ENCODE measurements around the gene CASKIN2. TPM values are rescaled to one million over a fixed set of nuclear protein-coding genes. Genes with fewer than 3 reads are reported as not detected.

Gene CASKIN2
- polyA plus RNA-seq, 2 of the 4 experiments (the other 2 are of a cell fraction), result 3.6 to 11.2 TPM

- TF ChIP-seq MAZ (IDR thresholded peaks at IDR 0.05; ENCODE audit: borderline replicate concordance, low read depth, low read length) (no peak), CEBPB (IDR thresholded peaks at IDR 0.05) (no peak), NR3C1 (IDR thresholded peaks at IDR 0.05) (no peak), HOXA7 (CRISPR knock-in tag; IDR thresholded peaks at IDR 0.05) (no peak), NFE2L2 (conservative IDR thresholded peaks at IDR 0.05; ENCODE audit: low read length) (no peak), ESRRA (IDR thresholded peaks at IDR 0.05; ENCODE audit: borderline replicate concordance, low read length) (no peak), SREBF2 (IDR thresholded peaks at IDR 0.05) (no peak), BHLHE40 (IDR thresholded peaks at IDR 0.05; ENCODE audit: low read depth, low read length) (no peak), CBX2 (IDR thresholded peaks at IDR 0.05; ENCODE audit: borderline replicate concordance, low read depth) (no peak)
Measured at GRCh38 chr17:75531721-75532072, 16.4 kb upstream of the CASKIN2 start (continued).

GRCh38 chr17:75530837-75531720 is 15.7 kb upstream of the CASKIN2 start:
- peak overlapping the region in 1 of 2 experiments; percentile 75; a peak in 3 of 6 replicates for H3K27ac ChIP-seq
- FAIRE-seq (no peak), ATAC-seq (peak; percentile 35 to 43; a peak in 5 of 6 replicates), DNase-seq (ENCODE audit: low read depth in 1 of 2, low spot score in 1 of 2) (no peak)
- ChIA-PET CTCF (interaction anchor here (0.6 to 1.1 kb wide), 3 partner anchors 15 to 119 kb away, joined by 3 read pairs; partner anchors contain the start of gene TSEN54), POLR2A (no interaction called here)
- H3K9me3 ChIP-seq, result no peaks in the 10 kb centered on the region
- H3K4me2 ChIP-seq, result peak overlapping the region; percentile 40; the same call in 1 of the 3 replicates
- WGBS (ENCODE audit: missing lambda C conversion rate), result 84% methylated on average over 19 of the region's 19 CpGs
- peaks cover 31% of the 10 kb centered on the region for H3K4me1 ChIP-seq
- TF ChIP-seq FOXS1 (CRISPR knock-in tag; IDR thresholded peaks at IDR 0.05) (no peak), BCL3 (IDR thresholded peaks at IDR 0.05) (no peak), CHD2 (IDR thresholded peaks at IDR 0.05; ENCODE audit: low read length, partially characterized antibody) (no peak), POLR2AphosphoS2 (conservative IDR thresholded peaks at IDR 0.05; ENCODE audit: low read length) (no peak), EHMT2 (IDR thresholded peaks at IDR 0.05; ENCODE audit: low read depth) (no peak), RCOR1 (IDR thresholded peaks at IDR 0.05; ENCODE audit: low read depth, low read length) (no peak), CHD4 (IDR thresholded peaks at IDR 0.05; ENCODE audit: borderline replicate concordance) (no peak), PBX3 (IDR thresholded peaks at IDR 0.05) (no peak), CEBPB (IDR thresholded peaks at IDR 0.05) (no peak), HMGXB4 (CRISPR knock-in tag; IDR thresholded peaks at IDR 0.05; ENCODE audit: borderline replicate concordance) (no peak), ATOH8 (CRISPR knock-in tag; IDR thresholded peaks at IDR 0.05; ENCODE audit: low read depth) (no peak), TFCP2L1 (CRISPR knock-in tag; IDR thresholded peaks at IDR 0.05) (no peak)
- no peak overlapping the region for H3K4me3 ChIP-seq

Measured in A549 (cell line).